GM21367 (cell line): ENCODE measurements around the gene DVL2.
"Not testable (repeated sequence)": the region's sequence is repeated elsewhere in the genome, so short reads cannot be mapped to it uniquely, and the experiment has no call there.

Source experiments
- ATAC-seq: cut with Tn5 transposase; IDR thresholded peaks from one replicate; pipeline ENCODE4 v1.9.1; 2021; ENCODE audit not compliant: unreplicated experiment

The DVL2 gene

GRCh38 chr17:7256766-7257456, 22.6 kb upstream of the DVL2 start:
- ATAC-seq, result no peak

GRCh38 chr17:7254511-7254910, 20.2 kb upstream of the DVL2 start:
- no peak for ATAC-seq

DNA sequence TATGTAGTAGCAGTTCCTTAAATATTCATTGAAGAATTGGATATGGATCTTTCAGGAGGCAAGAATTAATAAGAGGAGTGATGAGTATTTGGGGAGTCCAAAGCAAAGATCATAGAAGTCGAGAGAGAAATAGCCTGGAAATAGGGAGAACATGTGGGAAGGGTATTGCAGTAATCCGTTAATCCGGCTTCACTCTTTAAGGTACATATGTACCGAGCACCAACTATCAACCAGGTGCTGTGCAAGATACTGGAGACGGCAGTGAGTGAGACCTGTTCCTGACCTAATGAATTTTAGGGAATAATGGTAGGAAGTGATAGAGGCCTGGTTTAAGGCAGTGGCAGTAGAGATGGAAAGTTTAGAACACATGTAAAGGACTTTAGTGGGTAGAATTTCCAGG, 18.8 kb upstream of the DVL2 start:
- no peak for ATAC-seq

DNA sequence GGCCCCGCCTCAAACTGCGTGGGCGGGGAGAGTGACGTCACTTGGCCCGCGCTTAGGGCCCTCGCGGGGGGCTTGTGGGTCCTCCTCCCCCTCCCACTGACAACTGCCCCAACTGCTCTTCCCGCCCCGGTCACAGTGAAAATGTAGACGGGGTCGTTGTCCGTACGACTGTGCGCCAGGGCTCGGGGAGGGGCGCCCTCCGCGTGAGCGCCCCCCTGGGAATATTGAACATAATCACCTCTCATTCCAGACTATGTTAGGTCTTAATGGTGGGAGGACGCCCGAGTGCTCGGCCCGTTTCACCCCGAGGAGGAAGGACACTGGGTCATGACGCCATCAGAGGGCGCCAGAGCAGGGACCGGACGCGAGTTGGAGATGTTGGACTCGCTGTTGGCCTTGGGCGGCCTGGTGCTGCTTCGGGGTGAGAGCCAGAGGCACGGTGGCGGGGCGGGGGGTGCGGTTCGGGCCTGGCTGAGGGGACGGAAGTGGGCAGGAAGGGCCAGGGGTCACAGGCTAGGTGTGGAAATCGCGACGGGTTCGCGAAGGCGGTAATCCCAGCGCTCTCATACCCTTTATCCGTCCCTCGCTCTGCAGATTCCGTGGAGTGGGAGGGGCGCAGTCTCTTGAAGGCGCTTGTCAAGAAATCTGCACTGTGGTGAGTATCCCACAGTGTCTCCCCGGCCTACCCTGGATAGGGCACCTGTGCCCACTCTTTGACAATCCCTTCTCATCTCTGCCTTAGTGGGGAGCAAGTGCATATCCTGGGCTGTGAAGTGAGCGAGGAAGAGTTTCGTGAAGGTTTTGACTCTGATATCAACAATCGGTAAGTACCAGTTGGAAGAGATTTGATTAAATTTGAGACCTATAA, 18.1 kb upstream of the DVL2 start, which contains the start of gene ELP5:
Gene ELP5 (plus strand): TSS at position 40 of the 868 bp plus-strand sequence. CDS start 336 bp downstream, at position 376.
- peak; percentile 48 for ATAC-seq

GRCh38 chr17:7251661-7252175, 17.4 kb upstream of the DVL2 start, which contains the start of gene CTDNEP1:
CTDNEP1 (minus strand) TSS chr17:7251734; CDS start chr17:7251296, 438 bp downstream.
- peak; percentile 61 for ATAC-seq

GRCh38 chr17:7250695-7251627, 16.6 kb upstream of the DVL2 start:
- peak; percentile 4 for ATAC-seq

DNA sequence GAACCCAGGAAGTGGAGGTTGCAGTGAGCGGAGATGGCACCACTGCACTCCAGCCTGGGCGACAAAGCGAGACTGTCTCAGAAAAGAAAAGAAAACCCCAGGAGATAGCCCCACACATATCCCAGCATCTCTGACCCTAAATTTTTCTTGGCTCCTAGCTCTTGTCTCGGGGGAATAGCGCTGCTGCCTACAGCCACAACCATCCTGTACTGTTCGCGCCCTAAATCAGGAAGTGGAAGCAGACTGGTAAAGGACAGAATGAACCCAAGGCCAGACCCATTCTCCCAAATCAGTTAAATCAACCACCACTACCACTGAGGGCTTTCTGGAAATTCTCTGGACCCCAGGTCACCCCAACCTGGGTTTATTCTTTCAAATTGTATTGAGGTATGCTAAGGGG, 15.5 kb upstream of the DVL2 start:
- no peak for ATAC-seq

DNA sequence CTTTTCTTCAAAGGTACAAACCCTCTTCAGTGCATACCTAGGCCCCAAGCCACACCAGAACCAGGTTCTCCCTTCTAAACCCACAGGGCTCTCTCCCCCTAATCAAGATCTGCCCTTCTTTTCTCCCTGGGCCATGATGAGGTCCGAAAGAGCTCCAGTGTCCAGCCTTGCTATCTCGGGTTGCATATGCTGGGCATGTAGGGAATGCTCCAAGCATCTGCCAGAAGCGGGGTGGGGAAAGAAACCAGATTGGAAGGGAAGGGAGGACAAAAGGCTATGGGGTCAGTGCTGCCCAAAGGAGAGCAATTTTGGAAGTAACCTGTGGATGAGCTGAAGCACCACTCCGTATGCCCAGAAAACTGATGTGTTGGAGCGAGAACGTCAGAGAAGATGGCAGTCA, 14.9 kb upstream of the DVL2 start:
- ATAC-seq, result no peak

GRCh38 chr17:7248796-7249195, 14.5 kb upstream of the DVL2 start:
- ATAC-seq, result no peak

GRCh38 chr17:7246779-7247178, 12.5 kb upstream of the DVL2 start:
- ATAC-seq, result no peak

GRCh38 chr17:7243838-7244237, 9.5 kb upstream of the DVL2 start:
- ATAC-seq, result not testable (repeated sequence)

DNA sequence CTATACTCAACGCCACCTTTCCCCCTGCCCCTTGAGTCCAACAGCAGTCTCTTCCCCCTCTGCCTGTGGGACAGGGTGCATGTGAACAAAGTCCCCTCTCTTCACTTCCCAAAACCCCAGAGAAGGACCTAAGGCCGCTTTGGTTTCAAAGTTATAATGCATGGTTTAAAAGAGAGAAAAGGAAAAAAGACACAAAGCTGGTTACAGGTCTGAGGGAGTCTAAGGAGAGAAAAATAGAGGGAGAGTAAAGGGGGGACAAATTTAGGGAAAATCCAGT, 9.1 kb upstream of the DVL2 start:
- ATAC-seq, result no peak

GRCh38 chr17:7242717-7243452, 8.6 kb upstream of the DVL2 start:
- peak; percentile 41 for ATAC-seq

GRCh38 chr17:7241783-7242716, 7.7 kb upstream of the DVL2 start, which contains the start of gene GABARAP:
GABARAP (minus strand) TSS chr17:7242449; CDS start chr17:7242330, 119 bp downstream.
- ATAC-seq, result no peak

GRCh38 chr17:7241090-7241733, 6.9 kb upstream of the DVL2 start:
- no peak for ATAC-seq

- ATAC-seq, result no peak
Measured at GRCh38 chr17:7240375-7240774, 6.1 kb upstream of the DVL2 start.

DNA sequence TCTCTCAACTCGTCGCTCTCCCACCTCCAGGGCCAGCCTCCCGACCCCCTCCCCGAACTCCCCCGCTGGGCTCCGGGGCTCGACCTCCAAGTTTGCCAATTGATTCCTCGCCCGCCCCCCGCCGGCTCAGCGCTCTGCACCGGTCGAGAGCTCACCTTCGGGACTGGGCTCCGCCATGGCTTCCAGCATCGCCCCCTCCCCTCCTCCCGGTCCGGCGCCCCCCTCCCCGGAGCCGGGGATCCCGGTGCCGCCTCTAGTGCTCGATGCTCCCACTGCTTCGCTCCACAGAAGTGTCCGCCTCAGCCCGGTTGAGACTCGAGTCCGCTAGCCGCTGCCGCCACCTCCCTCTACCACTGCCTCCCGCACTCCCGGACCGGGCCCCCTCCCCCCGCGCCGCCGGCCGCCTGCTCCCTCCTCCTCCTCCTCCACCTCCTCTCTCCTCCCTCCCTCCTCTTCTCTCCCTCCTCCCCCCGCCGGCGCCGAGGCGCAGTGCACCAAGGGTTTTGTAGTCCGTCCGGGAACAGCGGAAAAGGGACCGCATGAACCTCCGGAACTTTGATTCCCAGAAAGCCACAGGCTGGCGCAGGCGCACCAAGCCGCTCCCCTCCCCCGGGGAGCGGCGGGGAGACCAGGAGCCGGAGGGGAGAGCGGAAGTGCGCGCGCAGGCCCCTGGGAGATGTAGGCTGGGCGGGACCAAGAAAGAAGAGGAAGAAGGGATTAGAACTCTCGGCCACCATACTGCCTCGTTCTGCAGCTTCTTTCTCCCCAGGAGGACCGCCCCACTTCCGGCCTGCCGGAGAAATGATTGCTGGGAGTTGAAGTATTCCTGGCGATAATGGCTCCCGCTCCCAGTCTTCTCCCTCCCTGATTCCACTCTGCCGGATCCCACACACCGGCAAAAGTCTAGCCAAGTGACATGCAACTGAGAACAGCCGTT, 5.0 kb upstream of the DVL2 start, which contains the start of gene PHF23:
Gene PHF23 (minus strand): TSS at position 367 of the 937 bp plus-strand sequence. CDS start 178 bp downstream, at position 189.
- peak; percentile 29 for ATAC-seq
